GM12878 (cell line): Measurements from ENCODE around the gene SCT. TPM values are rescaled to one million over a fixed set of nuclear protein-coding genes. Genes with fewer than 3 reads are reported as not detected.

Experiments
- ATAC-seq: fragments of 200-7000 bp; cut with Tn5 transposase; 3 replicates; pipeline ENCODE4 v1.9.1; 2020; ENCODE audit warnings: mild to moderate bottlenecking, moderate library complexity
- BruUV-seq: library from RNA; stranded (reverse); fragments of 400-500 nt; replicated peaks from 2 replicates; lab custom pipeline; 2021; lab: Mats Ljungman, UMichigan
- CTCF ChIA-PET: fragments of 300-600 bp; sonication (Branson Sonifier 250); formaldehyde crosslinking; extraction: SDS; loops from one replicate; lab custom pipeline; 2021; ENCODE audit warnings: inconsistent platforms; lab: Yijun Ruan, JAX
- POLR2A ChIA-PET: fragments of 350-600 bp; formaldehyde crosslinking; extraction: SDS; loops from one replicate; lab custom pipeline; 2021; ENCODE audit warnings: inconsistent platforms; lab: Charles Lee
- RAD21 ChIA-PET: fragments of 300-600 bp; sonication (Branson Sonifier 250); formaldehyde crosslinking; loops from one replicate; lab custom pipeline; 2023; ENCODE audit warnings: antibody characterized with exemption; ENCODE audit not compliant: unreplicated experiment; lab: Charles Lee
- SMC1A ChIA-PET: fragments of 300-600 bp; sonication (Branson Sonifier 250); formaldehyde crosslinking; loops from one replicate; lab custom pipeline; 2023; ENCODE audit not compliant: unreplicated experiment, uncharacterized antibody; lab: Charles Lee
- DNase-seq: peaks from one replicate; pipeline ENCODE4 v3.0.0-alpha.2; 2011; ENCODE audit warnings: low read depth, low spot score
- FAIRE-seq: peaks from 3 replicates; lab custom pipeline; 2011; peaks lifted over from hg19 to GRCh38; lab: Jason Lieb, UNC
- H2AFZ ChIP-seq: 2 replicates; pipeline ENCODE4 v1.6.0; 2011; ENCODE audit warnings: low read depth, low read length, control low read depth; ENCODE audit not compliant: control insufficient read depth
- H3K27ac ChIP-seq: 2 replicates; pipeline ENCODE4 v1.5.1; 2011; ENCODE audit warnings: control low read depth; ENCODE audit not compliant: control insufficient read depth, insufficient read depth
- H3K27me3 ChIP-seq, 2 experiments: replicated peaks in 1 of 2; 2 replicates each; pipeline versions ENCODE4 v1.6.0 to v1.6.1; 2011; ENCODE audit warnings: low read length in 1 of 2; ENCODE audit not compliant: control insufficient read depth in 2 of 2, insufficient read depth in 2 of 2
- H3K36me3 ChIP-seq, 2 experiments: 2 replicates each; pipeline ENCODE4 v1.5.1; 2011; ENCODE audit warnings: low read length in 1 of 2; ENCODE audit not compliant: control insufficient read depth in 2 of 2, insufficient read depth in 2 of 2
- H3K4me1 ChIP-seq: 2 replicates; pipeline ENCODE4 v1.6.1; 2011; ENCODE audit warnings: mild to moderate bottlenecking, low read length, moderate library complexity, mixed read lengths; ENCODE audit not compliant: control insufficient read depth, insufficient read depth
- H3K4me2 ChIP-seq: 2 replicates; pipeline ENCODE4 v1.6.0; 2011; ENCODE audit warnings: control low read depth; ENCODE audit not compliant: control insufficient read depth, insufficient read depth
- H3K4me3 ChIP-seq: fragments of 200-600 bp; sonication (generic); 2 replicates; pipeline ENCODE4 v1.5.1; 2016
- H3K79me2 ChIP-seq: 2 replicates; pipeline ENCODE4 v1.6.0; 2011; ENCODE audit warnings: low read length; ENCODE audit not compliant: control insufficient read depth, insufficient read depth
- H3K9ac ChIP-seq: 2 replicates; pipeline ENCODE4 v1.8.0; 2011; ENCODE audit warnings: low read length, control low read depth, mixed read lengths; ENCODE audit not compliant: control insufficient read depth, insufficient read depth
- H3K9me3 ChIP-seq: replicated peaks from 3 replicates; pipeline ENCODE4 v1.5.1; 2011; ENCODE audit warnings: mild to moderate bottlenecking, low read length; ENCODE audit not compliant: control insufficient read depth, insufficient read depth
- H4K20me1 ChIP-seq: 2 replicates; pipeline ENCODE4 v1.6.0; 2011; ENCODE audit not compliant: control insufficient read depth, insufficient read depth
- CBX5 ChIP-seq: sonication (generic); IDR thresholded peaks from 2 replicates; pipeline ENCODE4 v1.6.1; 2016; ENCODE audit warnings: low read depth, moderate library complexity, mild to moderate bottlenecking, inconsistent platforms
- CREB1 ChIP-seq: IDR thresholded peaks from 2 replicates; pipeline ENCODE4 v1.6.1; 2012; ENCODE audit warnings: low read depth, mild to moderate bottlenecking, inconsistent platforms
- CREM ChIP-seq: IDR thresholded peaks from 2 replicates; pipeline ENCODE4 v1.6.1; 2014; ENCODE audit warnings: antibody characterized with exemption, low read depth
- JUNB ChIP-seq: IDR thresholded peaks from 2 replicates; pipeline ENCODE4 v1.6.1; 2016; ENCODE audit warnings: antibody characterized with exemption, mild to moderate bottlenecking
- MTA2 ChIP-seq: fragments of 450-650 bp; IDR thresholded peaks from 2 replicates; pipeline ENCODE4 v1.6.1; 2016; ENCODE audit warnings: low read depth, mild to moderate bottlenecking, moderate library complexity
- PAX8 ChIP-seq: fragments of 450-650 bp; IDR thresholded peaks from 2 replicates; pipeline ENCODE4 v1.6.1; 2017; ENCODE audit warnings: mild to moderate bottlenecking, moderate library complexity
- POLR2A ChIP-seq: IDR thresholded peaks from 2 replicates; pipeline ENCODE4 v1.6.1; 2011; ENCODE audit warnings: low read depth, mild to moderate bottlenecking, low read length
- RELA ChIP-seq: fragments of 450-650 bp; IDR thresholded peaks from 2 replicates; pipeline ENCODE4 v1.8.0; 2014; ENCODE audit warnings: borderline replicate concordance; ENCODE audit not compliant: partially characterized antibody
- ZNF384 ChIP-seq: IDR thresholded peaks from 2 replicates; pipeline ENCODE4 v1.6.1; 2012; ENCODE audit warnings: low read depth, mild to moderate bottlenecking, low read length, improper control_type of control experiment, borderline replicate concordance
- WGBS: methylation state at CpG from one replicate; pipeline ENCODE4 v1.1.6; 2016; ENCODE audit warnings: low lambda C conversion rate; ENCODE audit not compliant: insufficient replicate concordance, insufficient coverage; ENCODE audit errors: missing lambda C conversion rate; 5-methylcytosine and 5-hydroxymethylcytosine counted together
- in situ Hi-C: fragments of 300-500 bp; cut with MboI; formaldehyde crosslinking; loops from 9 replicates; pipeline ENCODE4 v1.14.3; 2018; ENCODE audit warnings: mixed read lengths
- intact Hi-C: fragments of 100-400 bp; cut with micrococcal nuclease; formaldehyde crosslinking; loops from one replicate; pipeline ENCODE4 v1.14.2; 2022; ENCODE audit not compliant: unreplicated experiment
- polyA plus RNA-seq, 11 experiments: library from polyadenylated mRNA; depleted of rRNA in 4 of 11; unstranded in 6 of 11; stranded (reverse) in 5 of 11; fragments of >200 nt; fragmentation: Nextera tagmentation in 4 of 11; fragmentation: Illumina TruSeq in 1 of 11; extraction: Ambion mirVana in 4 of 11; extraction: Trizol in 1 of 11; gene quantifications; 1 replicate in 1 of 11; 2 replicates in 10 of 11; pipeline versions ENCODE4 v1.2.1 to v1.2.3, GENCODE V29; 2011 to 2016; ENCODE audit warnings: inconsistent platforms in 2 of 11, missing spikeins in 2 of 11, low read depth in 1 of 11
- total RNA-seq, 4 experiments: library from RNA; depleted of rRNA in 3 of 4; stranded (reverse); fragments of >200 nt in 3 of 4; fragmentation: Illumina TruSeq in 1 of 4; extraction: Trizol in 1 of 4; gene quantifications; 2 replicates each; pipeline versions ENCODE4 v1.2.1 to v1.2.3, GENCODE V29; 2013 to 2021
- TF ChIP-seq, protein P1 (sequence below): fragments of 450-650 bp; formaldehyde crosslinking; IDR thresholded peaks from 2 replicates; pipeline ENCODE4 v1.4.0; 2020; ENCODE audit warnings: mild to moderate bottlenecking, moderate library complexity
- TF ChIP-seq, protein P2 (sequence below): fragments of 150-350 bp; IDR thresholded peaks from 2 replicates; pipeline ENCODE4 v1.6.1; 2016; ENCODE audit warnings: low read depth, low read length

The SCT gene
- total and polyA plus RNA-seq, 10 of the 15 experiments (the other 5 are each of a cell fraction or from before 2014, with no cell fraction given), result not detected

GRCh38 chr11:590997-591396 is 36.0 kb downstream of the SCT start (continued):
- TF ChIP-seq PAX8, result no peak
- TF ChIP-seq CREM, result no peak
- TF ChIP-seq, protein P1, sequence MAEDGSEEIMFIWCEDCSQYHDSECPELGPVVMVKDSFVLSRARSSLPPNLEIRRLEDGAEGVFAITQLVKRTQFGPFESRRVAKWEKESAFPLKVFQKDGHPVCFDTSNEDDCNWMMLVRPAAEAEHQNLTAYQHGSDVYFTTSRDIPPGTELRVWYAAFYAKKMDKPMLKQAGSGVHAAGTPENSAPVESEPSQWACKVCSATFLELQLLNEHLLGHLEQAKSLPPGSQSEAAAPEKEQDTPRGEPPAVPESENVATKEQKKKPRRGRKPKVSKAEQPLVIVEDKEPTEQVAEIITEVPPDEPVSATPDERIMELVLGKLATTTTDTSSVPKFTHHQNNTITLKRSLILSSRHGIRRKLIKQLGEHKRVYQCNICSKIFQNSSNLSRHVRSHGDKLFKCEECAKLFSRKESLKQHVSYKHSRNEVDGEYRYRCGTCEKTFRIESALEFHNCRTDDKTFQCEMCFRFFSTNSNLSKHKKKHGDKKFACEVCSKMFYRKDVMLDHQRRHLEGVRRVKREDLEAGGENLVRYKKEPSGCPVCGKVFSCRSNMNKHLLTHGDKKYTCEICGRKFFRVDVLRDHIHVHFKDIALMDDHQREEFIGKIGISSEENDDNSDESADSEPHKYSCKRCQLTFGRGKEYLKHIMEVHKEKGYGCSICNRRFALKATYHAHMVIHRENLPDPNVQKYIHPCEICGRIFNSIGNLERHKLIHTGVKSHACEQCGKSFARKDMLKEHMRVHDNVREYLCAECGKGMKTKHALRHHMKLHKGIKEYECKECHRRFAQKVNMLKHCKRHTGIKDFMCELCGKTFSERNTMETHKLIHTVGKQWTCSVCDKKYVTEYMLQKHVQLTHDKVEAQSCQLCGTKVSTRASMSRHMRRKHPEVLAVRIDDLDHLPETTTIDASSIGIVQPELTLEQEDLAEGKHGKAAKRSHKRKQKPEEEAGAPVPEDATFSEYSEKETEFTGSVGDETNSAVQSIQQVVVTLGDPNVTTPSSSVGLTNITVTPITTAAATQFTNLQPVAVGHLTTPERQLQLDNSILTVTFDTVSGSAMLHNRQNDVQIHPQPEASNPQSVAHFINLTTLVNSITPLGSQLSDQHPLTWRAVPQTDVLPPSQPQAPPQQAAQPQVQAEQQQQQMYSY (CRISPR knock-in tag), result no peak
- TF ChIP-seq RELA, result no peak
- no peak for TF ChIP-seq CREB1
- TF ChIP-seq ZNF384, result no peak
- no peak for TF ChIP-seq CBX5
- no peak for TF ChIP-seq MTA2
- TF ChIP-seq JUNB, result no peak

GRCh38 chr11:589798-590197 is 37.2 kb downstream of the SCT start:
- no TSS peak for BruUV-seq
- DNase-seq (no peak), FAIRE-seq (no peak), ATAC-seq (no peak)
- no peak overlapping the region for H3K9ac ChIP-seq
- H3K9me3 ChIP-seq, result no peaks in the 10 kb centered on the region
- TF ChIP-seq POLR2A, result 0 out of 2 replicates have a peak, but pooled peaks have one; percentile 47
- TF ChIP-seq, protein P2, sequence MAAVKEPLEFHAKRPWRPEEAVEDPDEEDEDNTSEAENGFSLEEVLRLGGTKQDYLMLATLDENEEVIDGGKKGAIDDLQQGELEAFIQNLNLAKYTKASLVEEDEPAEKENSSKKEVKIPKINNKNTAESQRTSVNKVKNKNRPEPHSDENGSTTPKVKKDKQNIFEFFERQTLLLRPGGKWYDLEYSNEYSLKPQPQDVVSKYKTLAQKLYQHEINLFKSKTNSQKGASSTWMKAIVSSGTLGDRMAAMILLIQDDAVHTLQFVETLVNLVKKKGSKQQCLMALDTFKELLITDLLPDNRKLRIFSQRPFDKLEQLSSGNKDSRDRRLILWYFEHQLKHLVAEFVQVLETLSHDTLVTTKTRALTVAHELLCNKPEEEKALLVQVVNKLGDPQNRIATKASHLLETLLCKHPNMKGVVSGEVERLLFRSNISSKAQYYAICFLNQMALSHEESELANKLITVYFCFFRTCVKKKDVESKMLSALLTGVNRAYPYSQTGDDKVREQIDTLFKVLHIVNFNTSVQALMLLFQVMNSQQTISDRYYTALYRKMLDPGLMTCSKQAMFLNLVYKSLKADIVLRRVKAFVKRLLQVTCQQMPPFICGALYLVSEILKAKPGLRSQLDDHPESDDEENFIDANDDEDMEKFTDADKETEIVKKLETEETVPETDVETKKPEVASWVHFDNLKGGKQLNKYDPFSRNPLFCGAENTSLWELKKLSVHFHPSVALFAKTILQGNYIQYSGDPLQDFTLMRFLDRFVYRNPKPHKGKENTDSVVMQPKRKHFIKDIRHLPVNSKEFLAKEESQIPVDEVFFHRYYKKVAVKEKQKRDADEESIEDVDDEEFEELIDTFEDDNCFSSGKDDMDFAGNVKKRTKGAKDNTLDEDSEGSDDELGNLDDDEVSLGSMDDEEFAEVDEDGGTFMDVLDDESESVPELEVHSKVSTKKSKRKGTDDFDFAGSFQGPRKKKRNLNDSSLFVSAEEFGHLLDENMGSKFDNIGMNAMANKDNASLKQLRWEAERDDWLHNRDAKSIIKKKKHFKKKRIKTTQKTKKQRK, result no peak
- H4K20me1 ChIP-seq, result no peaks in the 10 kb centered on the region
- in situ Hi-C loops, result no loop called here
- H3K4me1 ChIP-seq, result no peaks in the 10 kb centered on the region
- H3K36me3 ChIP-seq, result peaks cover 30 to 45% of the 10 kb centered on the region in 2 experiments
- WGBS, result 95% methylated on average over 26 of the region's 26 CpGs
- ChIA-PET SMC1A (no interaction called here), POLR2A (no interaction called here), CTCF (no interaction called here), RAD21 (no interaction called here)
- no peak overlapping the region for H2AFZ ChIP-seq
- no peaks in the 10 kb centered on the region for H3K27me3 ChIP-seq
- no peaks in the 10 kb centered on the region for H3K79me2 ChIP-seq
- no peak overlapping the region for H3K27ac ChIP-seq
- intact Hi-C loops, result no loop called here
- H3K4me2 ChIP-seq, result no peak overlapping the region
- H3K4me3 ChIP-seq, result no peak overlapping the region
